Neural crest cell (in vitro differentiated cells): ENCODE results near the gene RFESD. TPM values are rescaled to one million over a fixed set of nuclear protein-coding genes. Genes with fewer than 3 reads are reported as not detected.

Source experiments
- DNase-seq: peaks from one replicate; pipeline ENCODE4 v3.0.0; 2021; ENCODE audit warnings: low read depth, mixed read lengths, low spot score
- H3K27ac Mint-ChIP-seq: one replicate; pipeline ENCODE4 v1.8.0; 2021; ENCODE audit warnings: mild to moderate bottlenecking, mixed read lengths; ENCODE audit not compliant: unreplicated experiment
- H3K27me3 Mint-ChIP-seq: 2 replicates; pipeline ENCODE4 v1.8.0; 2021; ENCODE audit warnings: low read depth, mild to moderate bottlenecking, mixed read lengths
- H3K36me3 Mint-ChIP-seq: 2 replicates; pipeline ENCODE4 v1.8.0; 2021; ENCODE audit warnings: low read depth, mild to moderate bottlenecking, mixed read lengths
- H3K4me1 Mint-ChIP-seq: 2 replicates; pipeline ENCODE4 v1.8.0; 2021; ENCODE audit warnings: mixed read lengths
- H3K4me3 Mint-ChIP-seq: one replicate; pipeline ENCODE4 v1.8.0; 2021; ENCODE audit warnings: mild to moderate bottlenecking, mixed read lengths
- H3K9me3 Mint-ChIP-seq: 2 replicates; pipeline ENCODE4 v1.8.0; 2021; ENCODE audit warnings: mixed read lengths
- CTCF ChIP-seq: fragments of 200-600 bp; sonication (generic); conservative IDR thresholded peaks from 2 replicates; pipeline ENCODE4 v1.5.0; 2021; ENCODE audit warnings: antibody characterized with exemption, mild to moderate bottlenecking
- total RNA-seq: library from RNA; stranded (reverse); gene quantifications from 2 replicates; pipeline ENCODE4 v1.2.1, GENCODE V29; 2021

The RFESD gene
- total RNA-seq, 1 donor from 2014 or later: 3.1 TPM

GRCh38 chr5:95655575-95655974 is 9.0 kb downstream of the RFESD start:
- no peak for TF ChIP-seq CTCF
- Mint-ChIP-seq H3K27me3 (no peaks in the 10 kb centered on the region), H3K4me3 (no peak overlapping the region), H3K36me3 (no peaks in the 10 kb centered on the region), H3K4me1 (peaks cover 6% of the 10 kb centered on the region), H3K27ac (no peak overlapping the region), H3K9me3 (no peaks in the 10 kb centered on the region)
- no peak for DNase-seq

- Mint-ChIP-seq H3K9me3 (no peaks in the 10 kb centered on the region), H3K36me3 (no peaks in the 10 kb centered on the region), H3K4me3 (no peak overlapping the region), H3K27me3 (no peaks in the 10 kb centered on the region), H3K27ac (no peak overlapping the region), H3K4me1 (peaks cover 4% of the 10 kb centered on the region)
- TF ChIP-seq CTCF: no peak
- DNase-seq: no peak
Measured at GRCh38 chr5:95660060-95660459, 13.5 kb downstream of the RFESD start.

GRCh38 chr5:95662946-95663345 is 16.4 kb downstream of the RFESD start:
- peaks cover 4% of the 10 kb centered on the region for H3K4me1 Mint-ChIP-seq
- DNase-seq: no peak
- no peak overlapping the region for H3K27ac Mint-ChIP-seq
- no peak for TF ChIP-seq CTCF
- no peak overlapping the region for H3K4me3 Mint-ChIP-seq
- no peaks in the 10 kb centered on the region for H3K36me3 Mint-ChIP-seq
- no peaks in the 10 kb centered on the region for H3K9me3 Mint-ChIP-seq
- no peaks in the 10 kb centered on the region for H3K27me3 Mint-ChIP-seq

GRCh38 chr5:95664204-95664786 is 17.7 kb downstream of the RFESD start:
- no peaks in the 10 kb centered on the region for H3K9me3 Mint-ChIP-seq
- DNase-seq: peak; percentile 34
- H3K4me1 Mint-ChIP-seq: peaks cover 4% of the 10 kb centered on the region
- H3K27me3 Mint-ChIP-seq: no peaks in the 10 kb centered on the region
- no peak overlapping the region for H3K27ac Mint-ChIP-seq
- no peaks in the 10 kb centered on the region for H3K36me3 Mint-ChIP-seq
- H3K4me3 Mint-ChIP-seq: no peak overlapping the region
- peak; percentile 92 for TF ChIP-seq CTCF

- no peak overlapping the region for H3K27ac Mint-ChIP-seq
- no peaks in the 10 kb centered on the region for H3K9me3 Mint-ChIP-seq
- TF ChIP-seq CTCF: no peak
- no peak for DNase-seq
- peaks cover 4% of the 10 kb centered on the region for H3K4me1 Mint-ChIP-seq
- no peak overlapping the region for H3K4me3 Mint-ChIP-seq
- no peaks in the 10 kb centered on the region for H3K27me3 Mint-ChIP-seq
- no peaks in the 10 kb centered on the region for H3K36me3 Mint-ChIP-seq
Measured at GRCh38 chr5:95667061-95667618, 20.6 kb downstream of the RFESD start.
